Activated CD8-positive, alpha-beta memory T cell treated with anti-CD3 and anti-CD28 coated beads for 36 hours (primary cell): Measurements from ENCODE around the gene PALB2. TPM values are rescaled to one million over a fixed set of nuclear protein-coding genes. Genes with fewer than 3 reads are reported as not detected.

ENCODE experiments used
- CTCF ChIA-PET: fragments of 350-600 bp; sonication (Branson Sonifier 250); formaldehyde crosslinking; loops from one replicate; lab custom pipeline; 2021; ENCODE audit warnings: antibody characterized with exemption; lab: Charles Lee
- POLR2A ChIA-PET: fragments of 350-600 bp; sonication (Branson Sonifier 250); formaldehyde crosslinking; loops from one replicate; lab custom pipeline; 2021; ENCODE audit warnings: antibody characterized with exemption; lab: Charles Lee
- total RNA-seq, 2 experiments: library from RNA; stranded (reverse); gene quantifications; one replicate each; pipeline ENCODE4 v1.2.3, GENCODE V29; 2021

The PALB2 gene
- total RNA-seq, 2 experiments from 2014 or later, result 29.4 to 29.8 TPM

DNA sequence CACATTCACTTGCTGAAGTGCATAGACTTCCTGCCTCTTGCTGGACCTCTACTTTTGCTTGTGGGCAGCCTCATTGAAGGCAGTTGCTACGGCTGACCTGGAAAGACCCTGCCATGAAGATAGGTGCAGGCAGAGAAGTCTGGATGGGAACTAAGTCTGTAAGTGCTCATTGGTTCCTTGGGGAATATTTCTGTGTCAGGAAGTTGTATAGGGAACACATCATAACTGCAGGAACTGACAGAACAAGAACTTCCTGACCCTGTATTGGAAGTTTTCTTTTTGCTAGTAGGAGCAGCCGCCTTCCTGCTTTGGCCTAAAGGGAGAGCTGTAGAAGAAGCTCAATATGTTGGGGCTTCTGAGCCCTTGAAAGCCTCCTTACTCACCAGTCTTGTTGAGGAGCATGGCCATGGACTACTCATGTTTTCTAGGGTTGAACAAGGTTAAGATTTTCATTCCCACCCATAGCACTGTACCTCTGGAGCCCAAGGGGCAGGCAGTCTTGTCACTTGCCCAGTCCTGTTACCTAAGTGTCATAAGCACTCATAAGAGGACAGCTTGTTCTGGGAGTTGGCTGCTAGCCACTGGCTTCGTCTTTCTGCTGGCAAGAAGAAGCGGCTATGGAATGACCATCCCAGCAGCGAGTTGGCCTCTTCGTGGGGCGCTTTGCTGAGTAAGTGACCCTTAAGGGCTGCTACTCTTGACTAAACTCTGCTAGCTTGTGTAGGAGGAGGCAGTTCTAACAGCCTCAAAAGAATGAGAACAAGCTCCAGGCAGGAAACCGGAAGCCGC is 76.3 kb downstream of the PALB2 start:
- ChIA-PET POLR2A (no interaction called here), CTCF (no interaction called here)

DNA sequence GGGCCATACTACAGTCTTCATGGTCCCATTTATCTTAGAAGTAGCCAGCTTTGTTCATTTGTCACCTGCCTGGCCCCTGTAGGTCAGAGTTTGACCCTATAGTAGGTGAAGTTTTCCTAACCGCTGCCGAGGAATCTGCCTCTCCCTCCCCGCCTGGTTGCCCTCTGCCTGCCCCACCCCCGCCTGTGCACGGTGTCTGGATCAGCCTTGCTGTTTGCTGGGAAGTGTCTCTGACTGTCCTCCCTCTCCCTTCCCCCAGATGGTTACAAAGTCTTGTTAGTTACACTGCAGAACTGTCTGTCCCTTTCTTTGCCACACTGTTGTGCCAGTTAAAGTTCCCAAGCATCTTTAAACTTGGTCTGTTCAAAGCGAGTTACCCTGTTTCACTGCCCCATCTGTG is 77.9 kb downstream of the PALB2 start:
- CTCF ChIA-PET, result no interaction called here

DNA sequence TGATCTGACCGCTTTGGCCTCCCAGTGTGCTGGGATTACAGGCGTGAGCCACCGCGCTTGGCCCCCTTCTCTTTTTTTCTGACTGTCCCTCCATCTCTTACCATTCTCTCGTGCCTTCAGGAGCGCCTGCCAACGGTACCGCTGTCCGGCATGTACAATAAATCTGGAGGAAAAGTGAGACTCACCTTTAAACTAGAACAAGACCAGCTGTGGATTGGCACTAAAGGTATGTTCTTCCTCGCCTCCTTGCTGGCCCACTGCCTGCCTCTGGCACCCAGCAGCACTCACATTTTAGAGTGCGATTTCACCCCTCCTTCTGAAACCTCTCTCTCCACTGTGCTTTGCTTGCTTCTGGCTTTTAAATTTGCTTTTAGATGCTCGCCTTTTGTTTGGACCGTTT is 78.6 kb downstream of the PALB2 start:
- POLR2A ChIA-PET, result no interaction called here

More for the DNA sequence above, 77.9 kb downstream of the PALB2 start:
- POLR2A ChIA-PET, result no interaction called here

DNA sequence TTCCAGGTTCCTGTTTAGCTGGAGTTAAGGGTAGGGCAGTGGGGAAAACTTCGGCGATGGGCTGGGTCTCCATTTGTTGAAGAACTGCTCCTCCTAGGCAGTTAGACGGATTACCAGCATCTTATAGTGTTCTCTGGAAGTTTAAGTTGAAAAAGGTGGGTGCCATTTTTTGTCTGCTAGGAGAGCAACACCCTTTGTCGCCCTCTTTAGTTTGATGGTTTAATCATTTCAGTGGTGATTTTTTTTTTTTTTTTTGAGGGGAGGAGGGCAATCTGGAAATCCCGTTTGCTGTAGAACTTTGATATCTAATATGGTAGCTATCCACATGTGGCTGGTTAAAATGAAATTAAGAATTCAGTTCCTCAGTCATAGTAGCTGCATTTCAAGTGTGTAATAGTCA is 79.5 kb downstream of the PALB2 start:
- CTCF ChIA-PET, result no interaction called here
- POLR2A ChIA-PET, result interaction anchor here (0.6 to 0.9 kb wide), 2 partner anchors 11 to 29 kb away, joined by 3 to 7 read pairs; no protein-coding TSS in a partner anchor

More for the DNA sequence above, 78.6 kb downstream of the PALB2 start:
- CTCF ChIA-PET, result no interaction called here

DNA sequence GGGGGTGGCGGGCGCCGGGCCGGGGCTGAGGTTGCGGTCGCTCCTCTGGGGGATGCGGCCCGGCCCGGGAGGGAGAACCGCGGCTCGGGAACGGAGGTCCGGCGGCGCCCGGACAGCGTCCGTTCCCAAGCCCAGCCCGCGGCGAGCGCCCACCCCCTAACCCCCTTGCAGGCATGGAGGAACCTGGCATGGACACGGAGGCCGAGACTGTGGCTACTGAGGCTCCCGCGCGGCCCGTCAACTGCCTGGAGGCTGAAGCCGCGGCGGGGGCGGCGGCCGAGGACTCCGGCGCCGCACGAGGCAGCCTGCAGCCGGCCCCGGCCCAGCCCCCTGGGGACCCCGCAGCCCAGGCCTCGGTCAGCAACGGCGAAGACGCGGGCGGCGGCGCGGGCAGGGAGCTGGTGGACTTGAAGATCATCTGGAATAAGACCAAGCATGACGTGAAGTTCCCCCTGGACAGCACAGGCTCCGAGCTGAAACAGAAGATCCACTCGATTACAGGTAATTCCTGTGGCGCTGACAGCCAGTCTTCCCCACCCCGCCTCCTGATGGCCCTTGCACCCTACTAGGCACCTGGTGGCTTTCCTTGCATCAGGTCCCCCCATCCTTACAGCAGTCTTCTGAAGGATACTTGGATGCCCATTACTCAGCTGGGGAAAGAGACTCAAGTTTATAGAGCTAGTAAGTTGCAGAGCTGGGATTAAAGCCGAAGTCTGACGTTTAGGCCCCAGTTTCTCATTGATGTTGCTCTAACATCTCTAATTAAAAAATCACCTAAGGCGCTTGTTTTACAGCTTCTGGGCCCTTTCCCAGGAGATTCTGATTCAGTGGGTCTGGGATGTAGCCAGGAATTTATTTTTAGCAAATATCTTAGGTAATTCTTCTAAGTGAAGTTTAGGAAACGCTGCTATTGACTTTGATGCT is 83.1 kb downstream of the PALB2 start:
- CTCF ChIA-PET, result interaction anchor here (0.8 to 1.3 kb wide), 4 partner anchors 39 to 54 kb away, joined by 3 to 5 read pairs (median 4); no protein-coding TSS in a partner anchor
- POLR2A ChIA-PET, result interaction anchor here (1.1 to 1.9 kb wide), 2 partner anchors 38 to 54 kb away, joined by 3 to 8 read pairs; partner anchors contain the start of gene NDUFAB1

DNA sequence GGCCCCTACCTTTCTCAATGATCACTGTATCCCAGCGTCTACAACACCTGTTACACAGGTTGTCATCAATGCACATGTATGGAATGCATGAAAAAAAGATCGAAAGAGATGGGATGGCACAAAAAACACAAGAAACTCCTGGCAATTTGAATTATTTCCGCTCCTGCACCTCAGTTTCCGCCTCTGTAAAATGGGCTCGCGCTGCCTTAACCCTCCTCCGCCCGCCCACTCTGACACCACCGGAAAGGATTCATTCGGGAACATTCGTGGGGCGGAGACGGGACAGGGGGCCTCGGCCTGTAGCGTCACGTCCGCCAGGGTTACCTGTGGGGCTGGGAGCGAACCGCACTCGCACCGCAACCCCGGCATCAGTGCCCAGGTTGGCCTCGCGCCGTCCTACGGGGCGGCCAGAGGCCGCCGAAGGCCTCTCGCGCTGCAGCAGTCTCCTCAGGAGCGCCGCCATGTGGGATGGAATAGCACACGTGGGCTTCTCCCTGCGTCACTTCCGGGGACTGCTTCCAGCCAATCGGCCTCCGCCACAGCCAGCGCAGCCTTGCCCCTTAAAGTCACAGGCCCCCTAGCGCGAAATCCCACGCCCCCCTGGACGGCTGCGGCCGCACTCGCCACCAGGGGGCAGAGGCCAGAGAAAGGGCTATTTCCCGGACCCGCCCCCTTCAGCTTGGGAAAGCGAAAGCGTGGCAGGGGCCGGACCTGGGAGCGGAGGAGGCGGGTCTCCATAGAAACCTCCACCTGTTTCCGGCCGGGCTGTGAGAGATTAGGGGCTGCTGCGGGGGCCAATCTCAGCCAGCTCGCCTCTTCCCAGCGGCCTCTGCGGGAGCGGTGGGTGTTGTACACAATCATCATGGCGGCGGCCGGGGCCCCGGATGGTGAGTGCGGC is 84.0 kb downstream of the PALB2 start, which contains the start of the genes EARS2 and UBFD1:
Gene EARS2 (minus strand): TSS at position 470 of the 898 bp plus-strand sequence. CDS start 7 bp downstream, at position 463.
Gene UBFD1 (plus strand): TSS at position 847 of the 898 bp plus-strand sequence. CDS start 16 bp downstream, at position 863.
- POLR2A ChIA-PET, result interaction anchor here (0.5 to 1.9 kb wide), 3 partner anchors 39 to 164 kb away, joined by 3 to 8 read pairs (median 3); partner anchors contain the start of gene NDUFAB1
- CTCF ChIA-PET, result interaction anchor here (0.8 to 1.3 kb wide), 4 partner anchors 40 to 53 kb away, joined by 3 to 5 read pairs (median 4); no protein-coding TSS in a partner anchor

DNA sequence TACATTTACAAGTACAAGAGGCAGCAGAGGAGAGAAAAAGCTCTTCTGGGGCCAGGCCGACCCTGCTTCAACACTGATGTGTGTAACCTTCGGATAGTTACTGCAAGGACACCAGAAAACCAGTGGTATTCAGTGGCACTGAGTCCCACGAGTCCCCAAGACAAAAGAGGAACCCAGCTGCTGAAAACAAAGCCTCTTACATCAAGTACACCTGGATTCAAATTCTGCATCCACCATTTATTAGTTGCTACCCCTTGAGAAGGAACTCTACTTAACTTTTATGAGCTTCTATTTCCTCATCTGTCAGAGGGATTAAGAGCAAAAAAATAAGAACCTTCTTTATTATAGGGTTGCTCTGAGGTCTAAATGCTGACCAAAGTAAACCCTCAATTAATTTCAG is 86.6 kb downstream of the PALB2 start:
- POLR2A ChIA-PET, result no interaction called here
- CTCF ChIA-PET, result interaction anchor here (1.2 to 1.6 kb wide), 2 partner anchors 42 to 119 kb away, joined by 3 to 5 read pairs; no protein-coding TSS in a partner anchor

Other genes with a start within 250 kb of the PALB2 start
- 10 to 100 TPM; 16.5 to 18.3 TPM for gene COG7, start 188.1 kb downstream of the PALB2 start, total RNA-seq
- gene GGA2, start 130.8 kb downstream of the PALB2 start, total RNA-seq, result 10 to 100 TPM; 90.4 to 95.6 TPM
- 10 to 100 TPM; 25.6 to 28.2 TPM for gene EARS2, start 84.0 kb downstream of the PALB2 start, total RNA-seq
- 10 to 100 TPM; 56.7 to 62.3 TPM for gene UBFD1, start 83.6 kb downstream of the PALB2 start, total RNA-seq
- gene NDUFAB1, start 45.0 kb downstream of the PALB2 start, total RNA-seq, result 100 to 1,000 TPM; 182 to 186 TPM
- 10 to 100 TPM; 88.3 to 89.5 TPM for gene DCTN5, start 156 bp upstream of the PALB2 start, total RNA-seq
- 10 to 100 TPM; 63.9 to 65.0 TPM for gene PLK1, start 37.6 kb upstream of the PALB2 start, total RNA-seq
- not detected for gene ERN2, start 71.9 kb upstream of the PALB2 start, total RNA-seq
- not detected for gene CHP2, start 113.7 kb upstream of the PALB2 start, total RNA-seq
- 10 to 100 TPM; 97.1 to 99.0 TPM for gene PRKCB, start 194.7 kb upstream of the PALB2 start, total RNA-seq